IMR-90 (cell line): ENCODE results near the gene NR4A3. TPM values are rescaled to one million over a fixed set of nuclear protein-coding genes. Genes with fewer than 3 reads are reported as not detected.
A peak's percentile ranks its signal among the peaks of the same experiment; 100 is the strongest.

Source experiments
- ATAC-seq: fragments of 200-7000 bp; cut with Tn5 transposase; 2 replicates; pipeline ENCODE4 v1.9.1; 2020; ENCODE audit warnings: low read depth, mild to moderate bottlenecking, moderate library complexity
- BruUV-seq: library from RNA; stranded (reverse); fragments of 400-500 nt; replicated peaks from 2 replicates; lab custom pipeline; 2021; lab: Mats Ljungman, UMichigan
- CTCF ChIA-PET: fragments of 300-600 bp; formaldehyde crosslinking; extraction: SDS; loops from one replicate; lab custom pipeline; 2021; ENCODE audit warnings: antibody characterized with exemption; lab: Yijun Ruan, JAX
- POLR2A ChIA-PET: fragments of 300-600 bp; sonication (Branson Sonifier 250); formaldehyde crosslinking; loops from one replicate; lab custom pipeline; 2022; ENCODE audit warnings: antibody characterized with exemption; ENCODE audit not compliant: unreplicated experiment; lab: Charles Lee
- DNase-seq: peaks from one replicate; pipeline ENCODE4 v3.0.0; 2013
- H2AFZ ChIP-seq: replicated peaks from 2 replicates; pipeline ENCODE3; 2013; ENCODE audit warnings: low read length, mild to moderate bottlenecking; ENCODE audit not compliant: poor library complexity
- H2AK5ac ChIP-seq: 2 replicates; pipeline ENCODE4 v1.6.1; 2013; ENCODE audit warnings: low read depth, low read length, inconsistent platforms
- H2AK9ac ChIP-seq: replicated peaks from 2 replicates; pipeline ENCODE3; 2013; ENCODE audit warnings: mild to moderate bottlenecking, low read depth, low read length, moderate library complexity; ENCODE audit not compliant: poor library complexity
- H2BK120ac ChIP-seq: 2 replicates; pipeline ENCODE4 v1.6.1; 2013; ENCODE audit warnings: low read depth, low read length, inconsistent platforms
- H2BK15ac ChIP-seq: 3 replicates; pipeline ENCODE4 v1.6.1; 2013; ENCODE audit warnings: low read depth, low read length, inconsistent platforms
- H2BK20ac ChIP-seq: 2 replicates; pipeline ENCODE4 v1.6.1; 2013; ENCODE audit warnings: low read depth, mild to moderate bottlenecking, inconsistent platforms, low read length, moderate library complexity
- H2BK5ac ChIP-seq: 2 replicates; pipeline ENCODE4 v1.6.1; 2013; ENCODE audit warnings: mild to moderate bottlenecking, low read depth, low read length, inconsistent platforms; ENCODE audit not compliant: poor library complexity, severe bottlenecking
- H3K14ac ChIP-seq: replicated peaks from 2 replicates; pipeline ENCODE4 v1.6.1; 2013; ENCODE audit warnings: low read depth, low read length, inconsistent platforms
- H3K18ac ChIP-seq: 2 replicates; pipeline ENCODE4 v1.6.1; 2013; ENCODE audit warnings: low read depth, low read length, control low read depth
- H3K23ac ChIP-seq: 2 replicates; pipeline ENCODE4 v1.6.1; 2013; ENCODE audit warnings: low read depth, low read length, inconsistent platforms
- H3K27ac ChIP-seq: 2 replicates; pipeline ENCODE4 v1.5.1; 2013; ENCODE audit warnings: mild to moderate bottlenecking, control low read depth, low read length; ENCODE audit not compliant: insufficient read depth
- H3K27me3 ChIP-seq: 2 replicates; pipeline ENCODE4 v1.6.1; 2013; ENCODE audit warnings: low read length; ENCODE audit not compliant: control insufficient read depth, insufficient read depth
- H3K36me3 ChIP-seq: 2 replicates; pipeline ENCODE4 v1.6.1; 2013; ENCODE audit warnings: low read length, mixed read lengths; ENCODE audit not compliant: control insufficient read depth, insufficient read depth
- H3K4ac ChIP-seq: 2 replicates; pipeline ENCODE4 v1.6.1; 2013; ENCODE audit warnings: low read depth, low read length, inconsistent platforms
- H3K4me1 ChIP-seq: 2 replicates; pipeline ENCODE4 v1.6.1; 2013; ENCODE audit warnings: low read length, mixed read lengths; ENCODE audit not compliant: control insufficient read depth, insufficient read depth
- H3K4me2 ChIP-seq: 2 replicates; pipeline ENCODE4 v1.6.1; 2013; ENCODE audit warnings: low read depth, mild to moderate bottlenecking, control low read depth, low read length, moderate library complexity
- H3K4me3 ChIP-seq: 2 replicates; pipeline ENCODE4 v1.5.1; 2013; ENCODE audit warnings: low read depth, mild to moderate bottlenecking, control low read depth, low read length, moderate library complexity; ENCODE audit not compliant: insufficient read depth
- H3K56ac ChIP-seq: 2 replicates; pipeline ENCODE4 v1.6.1; 2013; ENCODE audit warnings: low read length, inconsistent platforms; ENCODE audit not compliant: insufficient read depth; ENCODE audit errors: extremely low read depth
- H3K79me1 ChIP-seq, 2 experiments: 2 replicates each; pipeline ENCODE4 v1.6.1; 2013; ENCODE audit warnings: low read length in 2 of 2, inconsistent platforms in 1 of 2, low read depth in 1 of 2
- H3K9ac ChIP-seq: 2 replicates; pipeline ENCODE4 v1.6.1; 2013; ENCODE audit warnings: low read depth, low read length, control low read depth
- H3K9me1 ChIP-seq: 2 replicates; pipeline ENCODE4 v1.6.1; 2013; ENCODE audit warnings: low read length, inconsistent platforms; ENCODE audit not compliant: insufficient read depth
- H3K9me3 ChIP-seq: 2 replicates; pipeline ENCODE4 v1.6.1; 2013; ENCODE audit warnings: low read length; ENCODE audit not compliant: control insufficient read depth, insufficient read depth
- H4K20me1 ChIP-seq: 2 replicates; pipeline ENCODE4 v1.6.1; 2013; ENCODE audit warnings: low read length, inconsistent platforms; ENCODE audit not compliant: insufficient read depth
- H4K5ac ChIP-seq: 2 replicates; pipeline ENCODE4 v1.6.1; 2013; ENCODE audit warnings: mild to moderate bottlenecking, low read depth, low read length, control low read depth
- H4K8ac ChIP-seq, 2 experiments: 2 replicates each; pipeline ENCODE4 v1.6.1; 2013; ENCODE audit warnings: low read depth in 2 of 2, low read length in 2 of 2, control low read depth in 1 of 2, inconsistent platforms in 1 of 2
- H4K91ac ChIP-seq: 2 replicates; pipeline ENCODE4 v1.6.1; 2013; ENCODE audit warnings: low read depth, low read length, inconsistent platforms; ENCODE audit not compliant: insufficient read depth
- BHLHE40 ChIP-seq: fragments of 150-350 bp; IDR thresholded peaks from 2 replicates; pipeline ENCODE4 v1.6.1; 2016; ENCODE audit warnings: mild to moderate bottlenecking, low read depth, low read length
- CHD1 ChIP-seq: IDR thresholded peaks from 2 replicates; pipeline ENCODE4 v1.6.1; 2012; ENCODE audit warnings: low read depth, low read length, improper control_type of control experiment
- FOS ChIP-seq: fragments of 150-350 bp; IDR thresholded peaks from 2 replicates; pipeline ENCODE4 v1.6.1; 2016; ENCODE audit warnings: low read depth, low read length
- MAFK ChIP-seq: IDR thresholded peaks from 2 replicates; pipeline ENCODE4 v1.6.1; 2012; ENCODE audit warnings: low read depth, low read length, improper control_type of control experiment
- MXI1 ChIP-seq: IDR thresholded peaks from 2 replicates; pipeline ENCODE4 v1.6.1; 2012; ENCODE audit warnings: low read depth, mild to moderate bottlenecking, low read length, moderate library complexity, borderline replicate concordance
- NFE2L2 ChIP-seq: fragments of 150-350 bp; IDR thresholded peaks from 2 replicates; pipeline ENCODE4 v1.6.1; 2016; ENCODE audit warnings: low read depth, mild to moderate bottlenecking, low read length
- WGBS, 2 experiments: methylation state at CpG; one replicate each; pipeline versions ENCODE4 v1.1.5 to v1.1.7; 2013; ENCODE audit warnings: missing lambda C conversion rate in 2 of 2; ENCODE audit not compliant: insufficient read length in 1 of 2; ENCODE audit errors: extremely low coverage in 2 of 2; 5-methylcytosine and 5-hydroxymethylcytosine counted together
- dilution Hi-C: fragments of 300-500 bp; cut with HindIII; formaldehyde crosslinking; loops from one replicate; pipeline ENCODE4 v1.14.3; 2018; ENCODE audit warnings: low sequenced_read_pairs; ENCODE audit not compliant: unreplicated experiment
- in situ Hi-C: fragments of 300-500 bp; cut with MboI; formaldehyde crosslinking; loops from 3 replicates; pipeline ENCODE4 v1.14.3; 2019; ENCODE audit warnings: low sequenced_read_pairs, inconsistent platforms, mixed read lengths
- intact Hi-C: fragments of 100-400 bp; cut with micrococcal nuclease; formaldehyde crosslinking; loops from 2 replicates; pipeline ENCODE4 v1.10.0; 2022
- polyA plus RNA-seq, 3 experiments: library from polyadenylated mRNA; depleted of rRNA; stranded (reverse); fragments of >200 nt; gene quantifications; 2 replicates each; pipeline ENCODE4 v1.2.3, GENCODE V29; 2012; ENCODE audit warnings: low replicate concordance in 1 of 3
- total RNA-seq: library from RNA; depleted of rRNA; stranded (reverse); fragments of >200 nt; gene quantifications from 2 replicates; pipeline ENCODE4 v1.2.3, GENCODE V29; 2012
- TF ChIP-seq, protein P1 (sequence below): fragments of 150-350 bp; IDR thresholded peaks from 2 replicates; pipeline ENCODE4 v1.6.1; 2017; ENCODE audit warnings: mild to moderate bottlenecking, antibody characterized with exemption, low read length, low read depth

NR4A3 gene
- total and polyA plus RNA-seq, 2 of the 4 experiments (the other 2 are of a cell fraction) = 0.27 to 0.54 TPM

GRCh38 chr9:99848447-99848846, 26.8 kb downstream of the NR4A3 start:
- no peak overlapping the region for H2BK15ac ChIP-seq
- H3K79me1 ChIP-seq = no peaks in the 10 kb centered on the region
- in situ Hi-C loops (loop anchor here (25.0 kb wide), 1 partner anchor 986 kb away; no protein-coding TSS in a partner anchor), dilution Hi-C loops (no loop called here), intact Hi-C loops (no loop called here)
- no peak overlapping the region for H2BK20ac ChIP-seq
- ATAC-seq (no peak), DNase-seq (no peak)
- no peak overlapping the region for H2BK120ac ChIP-seq
- no peak overlapping the region for H2AK9ac ChIP-seq
- H3K27me3 ChIP-seq = no peaks in the 10 kb centered on the region
- H3K18ac ChIP-seq = no peak overlapping the region
- H3K9me3 ChIP-seq = no peaks in the 10 kb centered on the region
- H3K36me3 ChIP-seq = peaks cover 12% of the 10 kb centered on the region
- no peaks in the 10 kb centered on the region for H4K20me1 ChIP-seq
- no peak overlapping the region for H2AFZ ChIP-seq
- no CpG with 5 or more reads among the region's 7 CpGs for WGBS, 2 experiments
- no peak overlapping the region for H3K23ac ChIP-seq
- H4K91ac ChIP-seq = no peak overlapping the region
- no peak overlapping the region for H3K9ac ChIP-seq
- no peak overlapping the region for H2BK5ac ChIP-seq
- H4K5ac ChIP-seq = no peak overlapping the region
- no peak overlapping the region for H3K4ac ChIP-seq
- ChIA-PET POLR2A (no interaction called here), CTCF (no interaction called here)
- no peak overlapping the region for H3K4me3 ChIP-seq
- no peak overlapping the region for H4K8ac ChIP-seq
- H3K27ac ChIP-seq = no peak overlapping the region
- no TSS peak for BruUV-seq
- no peaks in the 10 kb centered on the region; the same call in 1 of the 2 replicates for H3K9me1 ChIP-seq
- no peak for TF ChIP-seq BHLHE40
- no peak for TF ChIP-seq FOS
- TF ChIP-seq, protein P1, sequence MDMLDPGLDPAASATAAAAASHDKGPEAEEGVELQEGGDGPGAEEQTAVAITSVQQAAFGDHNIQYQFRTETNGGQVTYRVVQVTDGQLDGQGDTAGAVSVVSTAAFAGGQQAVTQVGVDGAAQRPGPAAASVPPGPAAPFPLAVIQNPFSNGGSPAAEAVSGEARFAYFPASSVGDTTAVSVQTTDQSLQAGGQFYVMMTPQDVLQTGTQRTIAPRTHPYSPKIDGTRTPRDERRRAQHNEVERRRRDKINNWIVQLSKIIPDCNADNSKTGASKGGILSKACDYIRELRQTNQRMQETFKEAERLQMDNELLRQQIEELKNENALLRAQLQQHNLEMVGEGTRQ = no peak
- no peak for TF ChIP-seq CHD1
- TF ChIP-seq MXI1 = no peak
- TF ChIP-seq NFE2L2 = no peak
- peak; percentile 53 for TF ChIP-seq MAFK
- H2AK5ac ChIP-seq = no peak overlapping the region
- no peak overlapping the region for H3K56ac ChIP-seq
- H3K4me2 ChIP-seq = no peak overlapping the region
- H3K4me1 ChIP-seq = no peaks in the 10 kb centered on the region
- no peak overlapping the region for H3K14ac ChIP-seq
